GM12878 (cell line): ENCODE results near the gene C9. TPM values are rescaled to one million over a fixed set of nuclear protein-coding genes. Genes with fewer than 3 reads are reported as not detected.

Source experiments
- ATAC-seq: fragments of 200-7000 bp; cut with Tn5 transposase; 3 replicates; pipeline ENCODE4 v1.9.1; 2020; ENCODE audit warnings: mild to moderate bottlenecking, moderate library complexity
- BruUV-seq: library from RNA; stranded (reverse); fragments of 400-500 nt; replicated peaks from 2 replicates; lab custom pipeline; 2021; lab: Mats Ljungman, UMichigan
- CTCF ChIA-PET: fragments of 300-600 bp; sonication (Branson Sonifier 250); formaldehyde crosslinking; extraction: SDS; loops from one replicate; lab custom pipeline; 2021; ENCODE audit warnings: inconsistent platforms; lab: Yijun Ruan, JAX
- POLR2A ChIA-PET: fragments of 350-600 bp; formaldehyde crosslinking; extraction: SDS; loops from one replicate; lab custom pipeline; 2021; ENCODE audit warnings: inconsistent platforms; lab: Charles Lee
- RAD21 ChIA-PET: fragments of 300-600 bp; sonication (Branson Sonifier 250); formaldehyde crosslinking; loops from one replicate; lab custom pipeline; 2023; ENCODE audit warnings: antibody characterized with exemption; ENCODE audit not compliant: unreplicated experiment; lab: Charles Lee
- SMC1A ChIA-PET: fragments of 300-600 bp; sonication (Branson Sonifier 250); formaldehyde crosslinking; loops from one replicate; lab custom pipeline; 2023; ENCODE audit not compliant: unreplicated experiment, uncharacterized antibody; lab: Charles Lee
- DNase-seq: peaks from one replicate; pipeline ENCODE4 v3.0.0-alpha.2; 2011; ENCODE audit warnings: low read depth, low spot score
- FAIRE-seq: peaks from 3 replicates; lab custom pipeline; 2011; peaks lifted over from hg19 to GRCh38; lab: Jason Lieb, UNC
- H2AFZ ChIP-seq: 2 replicates; pipeline ENCODE4 v1.6.0; 2011; ENCODE audit warnings: low read depth, low read length, control low read depth; ENCODE audit not compliant: control insufficient read depth
- H3K27ac ChIP-seq: 2 replicates; pipeline ENCODE4 v1.5.1; 2011; ENCODE audit warnings: control low read depth; ENCODE audit not compliant: control insufficient read depth, insufficient read depth
- H3K27me3 ChIP-seq, 2 experiments: replicated peaks in 1 of 2; 2 replicates each; pipeline versions ENCODE4 v1.6.0 to v1.6.1; 2011; ENCODE audit warnings: low read length in 1 of 2; ENCODE audit not compliant: control insufficient read depth in 2 of 2, insufficient read depth in 2 of 2
- H3K36me3 ChIP-seq, 2 experiments: 2 replicates each; pipeline ENCODE4 v1.5.1; 2011; ENCODE audit warnings: low read length in 1 of 2; ENCODE audit not compliant: control insufficient read depth in 2 of 2, insufficient read depth in 2 of 2
- H3K4me1 ChIP-seq: 2 replicates; pipeline ENCODE4 v1.6.1; 2011; ENCODE audit warnings: mild to moderate bottlenecking, low read length, moderate library complexity, mixed read lengths; ENCODE audit not compliant: control insufficient read depth, insufficient read depth
- H3K4me2 ChIP-seq: 2 replicates; pipeline ENCODE4 v1.6.0; 2011; ENCODE audit warnings: control low read depth; ENCODE audit not compliant: control insufficient read depth, insufficient read depth
- H3K4me3 ChIP-seq: fragments of 200-600 bp; sonication (generic); 2 replicates; pipeline ENCODE4 v1.5.1; 2016
- H3K79me2 ChIP-seq: 2 replicates; pipeline ENCODE4 v1.6.0; 2011; ENCODE audit warnings: low read length; ENCODE audit not compliant: control insufficient read depth, insufficient read depth
- H3K9ac ChIP-seq: 2 replicates; pipeline ENCODE4 v1.8.0; 2011; ENCODE audit warnings: low read length, control low read depth, mixed read lengths; ENCODE audit not compliant: control insufficient read depth, insufficient read depth
- H3K9me3 ChIP-seq: replicated peaks from 3 replicates; pipeline ENCODE4 v1.5.1; 2011; ENCODE audit warnings: mild to moderate bottlenecking, low read length; ENCODE audit not compliant: control insufficient read depth, insufficient read depth
- H4K20me1 ChIP-seq: 2 replicates; pipeline ENCODE4 v1.6.0; 2011; ENCODE audit not compliant: control insufficient read depth, insufficient read depth
- E2F4 ChIP-seq: IDR thresholded peaks from 2 replicates; pipeline ENCODE4 v1.6.1; 2012; ENCODE audit warnings: low read depth, low read length, improper control_type of control experiment
- HDAC6 ChIP-seq: fragments of 200-600 bp; sonication (generic); IDR thresholded peaks from one replicate; pipeline ENCODE4 v1.8.0; 2017; ENCODE audit warnings: antibody characterized with exemption; ENCODE audit not compliant: unreplicated experiment
- HDGF ChIP-seq: fragments of 450-650 bp; IDR thresholded peaks from 2 replicates; pipeline ENCODE4 v1.6.1; 2016; ENCODE audit warnings: antibody characterized with exemption
- HSF1 ChIP-seq: fragments of 150-350 bp; IDR thresholded peaks from 2 replicates; pipeline ENCODE4 v1.6.1; 2014; ENCODE audit warnings: mild to moderate bottlenecking, low read depth, low read length
- MEF2B ChIP-seq: fragments of 450-650 bp; IDR thresholded peaks from 2 replicates; pipeline ENCODE4 v1.6.1; 2018; ENCODE audit warnings: mild to moderate bottlenecking, moderate library complexity; ENCODE audit not compliant: partially characterized antibody, poor library complexity, severe bottlenecking
- MYC ChIP-seq: IDR thresholded peaks from 2 replicates; pipeline ENCODE4 v1.6.1; 2011; ENCODE audit warnings: mild to moderate bottlenecking, low read length, moderate library complexity, inconsistent platforms; ENCODE audit not compliant: insufficient read depth, insufficient replicate concordance, insufficient read length, severe bottlenecking
- NFYA ChIP-seq: IDR thresholded peaks from 2 replicates; pipeline ENCODE4 v1.6.1; 2011; ENCODE audit warnings: low read depth, mild to moderate bottlenecking, low read length, improper control_type of control experiment, borderline replicate concordance
- NR2F1 ChIP-seq: fragments of 450-650 bp; conservative IDR thresholded peaks from 2 replicates; pipeline ENCODE4 v1.6.1; 2017; ENCODE audit warnings: mild to moderate bottlenecking
- RBBP5 ChIP-seq: fragments of 200-600 bp; sonication (generic); conservative IDR thresholded peaks from 2 replicates; pipeline ENCODE4 v1.6.1; 2016
- RELA ChIP-seq: fragments of 450-650 bp; IDR thresholded peaks from 2 replicates; pipeline ENCODE4 v1.8.0; 2014; ENCODE audit warnings: borderline replicate concordance; ENCODE audit not compliant: partially characterized antibody
- RUNX3 ChIP-seq: IDR thresholded peaks from 2 replicates; pipeline ENCODE4 v1.6.1; 2012; ENCODE audit warnings: low read length, inconsistent platforms
- SMAD1 ChIP-seq: fragments of 450-650 bp; IDR thresholded peaks from 2 replicates; pipeline ENCODE4 v1.6.1; 2018; ENCODE audit warnings: mild to moderate bottlenecking, low read depth; ENCODE audit not compliant: partially characterized antibody
- STAT1 ChIP-seq: fragments of 450-650 bp; conservative IDR thresholded peaks from 2 replicates; pipeline ENCODE4 v1.6.1; 2014; ENCODE audit warnings: antibody characterized with exemption, mild to moderate bottlenecking
- WRNIP1 ChIP-seq: IDR thresholded peaks from 2 replicates; pipeline ENCODE4 v1.6.1; 2011; ENCODE audit warnings: low read depth, low read length, improper control_type of control experiment, borderline replicate concordance
- ZBTB40 ChIP-seq: fragments of 450-650 bp; IDR thresholded peaks from 2 replicates; pipeline ENCODE4 v1.6.1; 2016; ENCODE audit warnings: mild to moderate bottlenecking, moderate library complexity, borderline replicate concordance
- ZNF207 ChIP-seq: fragments of 450-650 bp; IDR thresholded peaks from 2 replicates; pipeline ENCODE4 v1.6.1; 2014; ENCODE audit warnings: antibody characterized with exemption, mild to moderate bottlenecking, borderline replicate concordance
- ZNF384 ChIP-seq: IDR thresholded peaks from 2 replicates; pipeline ENCODE4 v1.6.1; 2012; ENCODE audit warnings: low read depth, mild to moderate bottlenecking, low read length, improper control_type of control experiment, borderline replicate concordance
- in situ Hi-C: fragments of 300-500 bp; cut with MboI; formaldehyde crosslinking; loops from 9 replicates; pipeline ENCODE4 v1.14.3; 2018; ENCODE audit warnings: mixed read lengths
- intact Hi-C: fragments of 100-400 bp; cut with micrococcal nuclease; formaldehyde crosslinking; loops from one replicate; pipeline ENCODE4 v1.14.2; 2022; ENCODE audit not compliant: unreplicated experiment
- polyA plus RNA-seq, 11 experiments: library from polyadenylated mRNA; depleted of rRNA in 4 of 11; unstranded in 6 of 11; stranded (reverse) in 5 of 11; fragments of >200 nt; fragmentation: Nextera tagmentation in 4 of 11; fragmentation: Illumina TruSeq in 1 of 11; extraction: Ambion mirVana in 4 of 11; extraction: Trizol in 1 of 11; gene quantifications; 1 replicate in 1 of 11; 2 replicates in 10 of 11; pipeline versions ENCODE4 v1.2.1 to v1.2.3, GENCODE V29; 2011 to 2016; ENCODE audit warnings: inconsistent platforms in 2 of 11, missing spikeins in 2 of 11, low read depth in 1 of 11
- total RNA-seq, 4 experiments: library from RNA; depleted of rRNA in 3 of 4; stranded (reverse); fragments of >200 nt in 3 of 4; fragmentation: Illumina TruSeq in 1 of 4; extraction: Trizol in 1 of 4; gene quantifications; 2 replicates each; pipeline versions ENCODE4 v1.2.1 to v1.2.3, GENCODE V29; 2013 to 2021

The C9 gene
- total and polyA plus RNA-seq, 10 of the 15 experiments (the other 5 are each of a cell fraction or from before 2014, with no cell fraction given) = 0.54 TPM; not detected in 9

- in situ Hi-C loops = no loop called here
- FAIRE-seq (no peak), ATAC-seq (no peak), DNase-seq (no peak)
- Histone ChIP-seq H3K36me3 (no peaks in the 10 kb centered on the region), H4K20me1 (no peaks in the 10 kb centered on the region), H3K79me2 (no peaks in the 10 kb centered on the region), H3K9ac (no peak overlapping the region), H3K27ac (no peak overlapping the region), H3K27me3 (no peaks in the 10 kb centered on the region), H3K4me2 (no peak overlapping the region), H2AFZ (no peak overlapping the region), H3K9me3 (no peaks in the 10 kb centered on the region), H3K4me1 (no peaks in the 10 kb centered on the region), H3K4me3 (no peak overlapping the region)
- intact Hi-C loops = no loop called here
- no peak for TF ChIP-seq E2F4
- TF ChIP-seq RBBP5 = no peak
- no peak for TF ChIP-seq NFYA
- TF ChIP-seq SMAD1 = no peak
- no peak for TF ChIP-seq RUNX3
- no peak for TF ChIP-seq RELA
- no peak for TF ChIP-seq ZBTB40
- no peak for TF ChIP-seq ZNF384
- TF ChIP-seq WRNIP1 = no peak
- TF ChIP-seq HDGF = no peak
- TF ChIP-seq HSF1 = no peak
- no peak for TF ChIP-seq HDAC6
- no peak for TF ChIP-seq NR2F1
- TF ChIP-seq MYC = no peak
- TF ChIP-seq STAT1 = no peak
- no peak for TF ChIP-seq MEF2B
- TF ChIP-seq ZNF207 = no peak
- SMC1A ChIA-PET = no interaction called here
- RAD21 ChIA-PET = no interaction called here
- no TSS peak for BruUV-seq
- CTCF ChIA-PET = no interaction called here
- POLR2A ChIA-PET = no interaction called here
These were observed 64.3 kb downstream of the C9 start for GRCh38 chr5:39299962-39300361.
